ENCODE measurements around the gene MBD5.
"Not testable (repeated sequence)": the region's sequence is repeated elsewhere in the genome, so short reads cannot be mapped to it uniquely, and the experiment has no call there.

Gene MBD5

GRCh38 chr2:148007219-148007900, 13.5 kb upstream of the MBD5 start:
- peaks cover 29% of the 10 kb centered on the region for H3K4me1 Mint-ChIP-seq
- no peak overlapping the region for H3K4me3 Mint-ChIP-seq
- H3K27me3 Mint-ChIP-seq = no peaks in the 10 kb centered on the region
- DNase-seq (ENCODE audit: low spot score in 2 of 2) = no peak
- H3K9me3 Mint-ChIP-seq = peaks cover 8% of the 10 kb centered on the region
- no peak overlapping the region for H3K27ac Mint-ChIP-seq
- no peak for ATAC-seq (ENCODE audit: low read depth)
- H3K36me3 Mint-ChIP-seq = peaks cover 38% of the 10 kb centered on the region

GRCh38 chr2:148008411-148008810, 12.5 kb upstream of the MBD5 start:
- not testable (repeated sequence) for DNase-seq (ENCODE audit: low spot score in 2 of 2); H3K27me3 Mint-ChIP-seq; ATAC-seq (ENCODE audit: low read depth); H3K4me3 Mint-ChIP-seq; H3K9me3 Mint-ChIP-seq; H3K27ac Mint-ChIP-seq
- H3K4me1 Mint-ChIP-seq = peaks cover 31% of the 10 kb centered on the region
- H3K36me3 Mint-ChIP-seq = peaks cover 33% of the 10 kb centered on the region

GRCh38 chr2:148013876-148014275, 7.0 kb upstream of the MBD5 start:
- H3K4me1 Mint-ChIP-seq = peaks cover 39% of the 10 kb centered on the region
- no peaks in the 10 kb centered on the region for H3K27me3 Mint-ChIP-seq
- ATAC-seq (ENCODE audit: low read depth) (no peak), DNase-seq (ENCODE audit: low spot score in 2 of 2) (no peak)
- H3K36me3 Mint-ChIP-seq = peaks cover 23% of the 10 kb centered on the region
- peaks cover 3% of the 10 kb centered on the region for H3K9me3 Mint-ChIP-seq
- no peak overlapping the region for H3K27ac Mint-ChIP-seq
- no peak overlapping the region for H3K4me3 Mint-ChIP-seq

- DNase-seq (ENCODE audit: low spot score in 2 of 2) = no peak
- peak overlapping the region; percentile 35 for H3K27ac Mint-ChIP-seq
- H3K36me3 Mint-ChIP-seq = peaks cover 21% of the 10 kb centered on the region
- peaks cover 1% of the 10 kb centered on the region for H3K9me3 Mint-ChIP-seq
- peaks cover 41% of the 10 kb centered on the region for H3K4me1 Mint-ChIP-seq
- no peak overlapping the region for H3K4me3 Mint-ChIP-seq
- H3K27me3 Mint-ChIP-seq = no peaks in the 10 kb centered on the region
- no peak for ATAC-seq (ENCODE audit: low read depth)
Observed at GRCh38 chr2:148014616-148015015, 6.3 kb upstream of the MBD5 start.

GRCh38 chr2:148020111-148021058, 506 bp upstream of the MBD5 start, which contains the start of gene ORC4:
TSS of gene ORC4 (minus strand) at chr2:148020737. CDS start at chr2:147975958, 44,779 bp downstream.
- Mint-ChIP-seq H3K27ac (peak within 1 kb of the TSS; percentile 93), H3K4me1 (peaks cover 41% of the 10 kb centered on the region), H3K9me3 (no peaks in the 10 kb centered on the region), H3K4me3 (peak within 1 kb of the TSS; percentile 98), H3K36me3 (peaks cover 10% of the 10 kb centered on the region), H3K27me3 (no peaks in the 10 kb centered on the region)
- ATAC-seq (ENCODE audit: low read depth) = peak; percentile 81
- DNase-seq (ENCODE audit: low spot score in 2 of 2) = peak; percentile 76 to 92

- Mint-ChIP-seq H3K4me3 (peak overlapping the region; percentile 98), H3K4me1 (peaks cover 38% of the 10 kb centered on the region)
Observed at GRCh38 chr2:148021886-148022285, 995 bp downstream of the MBD5 start.

GRCh38 chr2:148022351-148022750, 1.5 kb downstream of the MBD5 start:
- no peaks in the 10 kb centered on the region for H3K9me3 Mint-ChIP-seq
- peaks cover 38% of the 10 kb centered on the region for H3K4me1 Mint-ChIP-seq
- no peaks in the 10 kb centered on the region for H3K27me3 Mint-ChIP-seq
- H3K27ac Mint-ChIP-seq = peak overlapping the region; percentile 93
- H3K36me3 Mint-ChIP-seq = peaks cover 5% of the 10 kb centered on the region
- peak overlapping the region; percentile 98 for H3K4me3 Mint-ChIP-seq
- ATAC-seq (ENCODE audit: low read depth) (no peak), DNase-seq (ENCODE audit: low spot score in 2 of 2) (no peak)

More at GRCh38 chr2:148021886-148022285, 995 bp downstream of the MBD5 start:
- H3K36me3 Mint-ChIP-seq = peaks cover 5% of the 10 kb centered on the region
- no peak for DNase-seq (ENCODE audit: low spot score in 2 of 2)
- H3K27ac Mint-ChIP-seq = peak overlapping the region; percentile 93
- no peak for ATAC-seq (ENCODE audit: low read depth)
- H3K9me3 Mint-ChIP-seq = no peaks in the 10 kb centered on the region
- no peaks in the 10 kb centered on the region for H3K27me3 Mint-ChIP-seq

GRCh38 chr2:148022882-148023281, 2.0 kb downstream of the MBD5 start:
- Mint-ChIP-seq H3K36me3 (peaks cover 5% of the 10 kb centered on the region), H3K4me1 (peaks cover 35% of the 10 kb centered on the region), H3K27ac (no peak overlapping the region), H3K4me3 (peak overlapping the region; percentile 66), H3K27me3 (no peaks in the 10 kb centered on the region), H3K9me3 (no peaks in the 10 kb centered on the region)
- DNase-seq (ENCODE audit: low spot score in 2 of 2) (no peak), ATAC-seq (ENCODE audit: low read depth) (no peak)

- peaks cover 28% of the 10 kb centered on the region for H3K4me1 Mint-ChIP-seq
- H3K27me3 Mint-ChIP-seq = no peaks in the 10 kb centered on the region
- H3K9me3 Mint-ChIP-seq = no peaks in the 10 kb centered on the region
- H3K4me3 Mint-ChIP-seq = no peak overlapping the region
- H3K36me3 Mint-ChIP-seq = peaks cover 3% of the 10 kb centered on the region
- no peak for ATAC-seq (ENCODE audit: low read depth)
- H3K27ac Mint-ChIP-seq = no peak overlapping the region
- no peak for DNase-seq (ENCODE audit: low spot score in 2 of 2)
Observed at GRCh38 chr2:148023861-148024260, 3.0 kb downstream of the MBD5 start.

GRCh38 chr2:148026573-148026972, 5.7 kb downstream of the MBD5 start:
- no peaks in the 10 kb centered on the region for H3K27me3 Mint-ChIP-seq
- H3K4me3 Mint-ChIP-seq = no peak overlapping the region
- H3K4me1 Mint-ChIP-seq = peaks cover 13% of the 10 kb centered on the region
- no peak for DNase-seq (ENCODE audit: low spot score in 2 of 2)
- ATAC-seq (ENCODE audit: low read depth) = no peak
- H3K9me3 Mint-ChIP-seq = no peaks in the 10 kb centered on the region
- peaks cover 3% of the 10 kb centered on the region for H3K36me3 Mint-ChIP-seq
- no peak overlapping the region for H3K27ac Mint-ChIP-seq

- DNase-seq (ENCODE audit: low spot score in 2 of 2) (no peak), ATAC-seq (ENCODE audit: low read depth) (no peak)
- no peak overlapping the region for H3K4me3 Mint-ChIP-seq
- peaks cover 9% of the 10 kb centered on the region for H3K4me1 Mint-ChIP-seq
- no peaks in the 10 kb centered on the region for H3K9me3 Mint-ChIP-seq
- H3K36me3 Mint-ChIP-seq = peaks cover 5% of the 10 kb centered on the region
- no peaks in the 10 kb centered on the region for H3K27me3 Mint-ChIP-seq
- no peak overlapping the region for H3K27ac Mint-ChIP-seq
Observed at GRCh38 chr2:148027822-148028221, 6.9 kb downstream of the MBD5 start.

- Mint-ChIP-seq H3K36me3 (peaks cover 5% of the 10 kb centered on the region), H3K4me3 (no peak overlapping the region), H3K27ac (no peak overlapping the region), H3K9me3 (no peaks in the 10 kb centered on the region), H3K27me3 (no peaks in the 10 kb centered on the region), H3K4me1 (peaks cover 4% of the 10 kb centered on the region)
- ATAC-seq (ENCODE audit: low read depth) (no peak), DNase-seq (ENCODE audit: low spot score in 2 of 2) (no peak)
Observed at GRCh38 chr2:148028781-148029180, 7.9 kb downstream of the MBD5 start.

- H3K4me3 Mint-ChIP-seq = no peak overlapping the region
- ATAC-seq (ENCODE audit: low read depth) (no peak), DNase-seq (ENCODE audit: low spot score in 2 of 2) (no peak)
- H3K36me3 Mint-ChIP-seq = peaks cover 2% of the 10 kb centered on the region
- no peaks in the 10 kb centered on the region for H3K27me3 Mint-ChIP-seq
- no peaks in the 10 kb centered on the region for H3K4me1 Mint-ChIP-seq
- H3K27ac Mint-ChIP-seq = no peak overlapping the region
- H3K9me3 Mint-ChIP-seq = no peaks in the 10 kb centered on the region
Observed at GRCh38 chr2:148031152-148031551, 10.3 kb downstream of the MBD5 start.

GRCh38 chr2:148032215-148032614, 11.3 kb downstream of the MBD5 start:
- ATAC-seq (ENCODE audit: low read depth) (no peak), DNase-seq (ENCODE audit: low spot score in 2 of 2) (no peak)
- no peak overlapping the region for H3K4me3 Mint-ChIP-seq
- H3K27ac Mint-ChIP-seq = no peak overlapping the region
- H3K27me3 Mint-ChIP-seq = no peaks in the 10 kb centered on the region
- no peaks in the 10 kb centered on the region for H3K4me1 Mint-ChIP-seq
- no peaks in the 10 kb centered on the region for H3K9me3 Mint-ChIP-seq
- H3K36me3 Mint-ChIP-seq = peaks cover 2% of the 10 kb centered on the region
